HEK293 (cell line): Measurements from ENCODE around the gene KDM4C.

Source experiments
- CTCF ChIP-seq: fragments of 450-650 bp; formaldehyde crosslinking; IDR thresholded peaks from 2 replicates; pipeline ENCODE4 v1.5.1; 2016; ENCODE audit warnings: missing biosample characterization, missing genetic modification characterization
- EGR2 ChIP-seq: fragments of 450-650 bp; formaldehyde crosslinking; IDR thresholded peaks from 2 replicates; pipeline ENCODE4 v1.5.1; 2016; ENCODE audit warnings: low read depth, missing biosample characterization, missing genetic modification characterization
- ELK4 ChIP-seq: IDR thresholded peaks from 2 replicates; pipeline ENCODE4 v1.6.1; 2011; ENCODE audit warnings: mild to moderate bottlenecking, low read depth, low read length, borderline replicate concordance
- GLIS2 ChIP-seq: fragments of 450-650 bp; formaldehyde crosslinking; IDR thresholded peaks from 2 replicates; pipeline ENCODE4 v1.5.1; 2016; ENCODE audit warnings: missing biosample characterization, missing genetic modification characterization
- HOXD13 ChIP-seq: sonication (generic); formaldehyde crosslinking; IDR thresholded peaks from 2 replicates; pipeline ENCODE4 v1.8.0; 2022; ENCODE audit warnings: missing genetic modification reagents, borderline replicate concordance
- KLF10 ChIP-seq: fragments of 450-650 bp; IDR thresholded peaks from 2 replicates; pipeline ENCODE4 v1.5.1; 2018; ENCODE audit warnings: missing biosample characterization, mild to moderate bottlenecking, missing genetic modification characterization
- KLF9 ChIP-seq: fragments of 450-650 bp; formaldehyde crosslinking; IDR thresholded peaks from 2 replicates; pipeline ENCODE4 v1.5.1; 2016; ENCODE audit warnings: missing biosample characterization, missing genetic modification characterization, low read depth
- REST ChIP-seq: fragments of 450-650 bp; formaldehyde crosslinking; IDR thresholded peaks from 2 replicates; pipeline ENCODE4 v1.5.1; 2016; ENCODE audit warnings: missing biosample characterization, missing genetic modification characterization
- SALL2 ChIP-seq: fragments of 450-650 bp; formaldehyde crosslinking; IDR thresholded peaks from 2 replicates; pipeline ENCODE4 v1.5.0; 2017; ENCODE audit warnings: missing biosample characterization, mild to moderate bottlenecking, missing genetic modification characterization, borderline replicate concordance
- SP7 ChIP-seq: fragments of 450-650 bp; formaldehyde crosslinking; IDR thresholded peaks from 2 replicates; pipeline ENCODE4 v1.5.1; 2016; ENCODE audit warnings: missing biosample characterization, missing genetic modification characterization
- TSHZ1 ChIP-seq: fragments of 450-650 bp; formaldehyde crosslinking; IDR thresholded peaks from 2 replicates; pipeline ENCODE4 v1.5.1; 2016; ENCODE audit warnings: missing biosample characterization, missing genetic modification characterization, borderline replicate concordance
- YY1 ChIP-seq: fragments of 450-650 bp; formaldehyde crosslinking; IDR thresholded peaks from 2 replicates; pipeline ENCODE4 v1.5.1; 2018; ENCODE audit warnings: missing biosample characterization, missing genetic modification characterization
- ZBTB17 ChIP-seq: fragments of 450-650 bp; formaldehyde crosslinking; IDR thresholded peaks from 2 replicates; pipeline ENCODE4 v1.5.1; 2016; ENCODE audit warnings: missing biosample characterization, missing genetic modification characterization
- ZNF114 ChIP-seq: fragments of 450-650 bp; formaldehyde crosslinking; IDR thresholded peaks from 2 replicates; pipeline ENCODE4 v1.5.0; 2017; ENCODE audit warnings: missing biosample characterization, missing genetic modification characterization
- ZNF121 ChIP-seq: fragments of 450-650 bp; formaldehyde crosslinking; IDR thresholded peaks from 2 replicates; pipeline ENCODE4 v1.5.1; 2016; ENCODE audit warnings: missing biosample characterization, missing genetic modification characterization
- ZNF184 ChIP-seq: fragments of 450-650 bp; IDR thresholded peaks from 2 replicates; pipeline ENCODE4 v1.5.1; 2018; ENCODE audit warnings: missing biosample characterization, mild to moderate bottlenecking, missing genetic modification characterization
- ZNF2 ChIP-seq: fragments of 450-650 bp; formaldehyde crosslinking; IDR thresholded peaks from 2 replicates; pipeline ENCODE4 v1.5.1; 2016; ENCODE audit warnings: missing biosample characterization, missing genetic modification characterization
- ZNF248 ChIP-seq: fragments of 450-650 bp; formaldehyde crosslinking; IDR thresholded peaks from 2 replicates; pipeline ENCODE4 v1.5.1; 2017; ENCODE audit warnings: missing biosample characterization, missing genetic modification characterization
- ZNF280C ChIP-seq: fragments of 450-650 bp; formaldehyde crosslinking; IDR thresholded peaks from 2 replicates; pipeline ENCODE4 v1.5.1; 2016; ENCODE audit warnings: missing biosample characterization, missing genetic modification characterization
- ZNF394 ChIP-seq: fragments of 450-650 bp; formaldehyde crosslinking; IDR thresholded peaks from 2 replicates; pipeline ENCODE4 v1.5.1; 2016; ENCODE audit warnings: missing biosample characterization, missing genetic modification characterization, mild to moderate bottlenecking, moderate library complexity, borderline replicate concordance
- ZNF426 ChIP-seq: fragments of 450-650 bp; formaldehyde crosslinking; IDR thresholded peaks from 2 replicates; pipeline ENCODE4 v1.5.1; 2017; ENCODE audit warnings: missing biosample characterization, missing genetic modification characterization, mild to moderate bottlenecking, inconsistent platforms, moderate library complexity
- ZNF580 ChIP-seq: fragments of 450-650 bp; formaldehyde crosslinking; IDR thresholded peaks from 2 replicates; pipeline ENCODE4 v1.5.1; 2016; ENCODE audit warnings: missing biosample characterization, missing genetic modification characterization
- ZNF658 ChIP-seq: fragments of 450-650 bp; formaldehyde crosslinking; IDR thresholded peaks from 2 replicates; pipeline ENCODE4; 2016; ENCODE audit warnings: missing biosample characterization, missing genetic modification characterization
- ZSCAN23 ChIP-seq: fragments of 450-650 bp; formaldehyde crosslinking; IDR thresholded peaks from 2 replicates; pipeline ENCODE4 v1.5.1; 2016; ENCODE audit warnings: missing biosample characterization, missing genetic modification characterization
- ZSCAN5A ChIP-seq: fragments of 450-650 bp; formaldehyde crosslinking; IDR thresholded peaks from 2 replicates; pipeline ENCODE4 v1.5.1; 2016; ENCODE audit warnings: missing biosample characterization, missing genetic modification characterization

The KDM4C gene

GRCh38 chr9:6757456-6758247 is at the start of gene KDM4C (continued):
- TF ChIP-seq ZNF2: no peak; the same call in none of the 2 replicates
- TF ChIP-seq KLF10 (tag by site-specific recombination): peak; percentile 63; the same call in 1 of the 2 replicates
- TF ChIP-seq REST (tag by site-specific recombination): no peak
- TF ChIP-seq ZNF580 (tag by site-specific recombination): peak; percentile 40; the same call in 1 of the 2 replicates
- peak; percentile 80 for TF ChIP-seq ZBTB17 (tag by site-specific recombination)
- TF ChIP-seq ZNF248 (tag by site-specific recombination): no peak
- no peak; the same call in 1 of the 2 replicates for TF ChIP-seq ELK4
- no peak for TF ChIP-seq ZSCAN23 (tag by site-specific recombination)
- TF ChIP-seq CTCF (tag by site-specific recombination): no peak
- no peak for TF ChIP-seq EGR2 (tag by site-specific recombination)
- no peak for TF ChIP-seq ZSCAN5A (tag by site-specific recombination)
- no peak for TF ChIP-seq GLIS2
- TF ChIP-seq KLF9 (tag by site-specific recombination): no peak
- TF ChIP-seq ZNF394 (tag by site-specific recombination): no peak; the same call in 1 of the 2 replicates
- TF ChIP-seq ZNF658: no peak
- TF ChIP-seq SP7: peak; percentile 56; the same call in 1 of the 2 replicates
- TF ChIP-seq HOXD13 (CRISPR knock-in tag): no peak
- TF ChIP-seq YY1 (tag by site-specific recombination): peak; percentile 48; the same call in 1 of the 2 replicates
- TF ChIP-seq ZNF184 (tag by site-specific recombination): no peak
- no peak for TF ChIP-seq ZNF114 (tag by site-specific recombination)
- TF ChIP-seq ZNF426 (tag by site-specific recombination): no peak
- no peak for TF ChIP-seq TSHZ1
- peak; percentile 80; the same call in 1 of the 2 replicates for TF ChIP-seq ZNF121 (tag by site-specific recombination)
- no peak for TF ChIP-seq SALL2 (tag by site-specific recombination)
- TF ChIP-seq ZNF280C (tag by site-specific recombination): no peak
